Superior temporal gyrus (tissue), 1 donor: Measurements from ENCODE around the gene TERT.
"Not testable (repeated sequence)": the region's sequence is repeated elsewhere in the genome, so short reads cannot be mapped to it uniquely, and the experiment has no call there.

Source experiments
- DNase-seq: peaks from one replicate; pipeline ENCODE4 v3.0.0-alpha.2; 2016; ENCODE audit errors: extremely low spot score

TERT gene

DNA sequence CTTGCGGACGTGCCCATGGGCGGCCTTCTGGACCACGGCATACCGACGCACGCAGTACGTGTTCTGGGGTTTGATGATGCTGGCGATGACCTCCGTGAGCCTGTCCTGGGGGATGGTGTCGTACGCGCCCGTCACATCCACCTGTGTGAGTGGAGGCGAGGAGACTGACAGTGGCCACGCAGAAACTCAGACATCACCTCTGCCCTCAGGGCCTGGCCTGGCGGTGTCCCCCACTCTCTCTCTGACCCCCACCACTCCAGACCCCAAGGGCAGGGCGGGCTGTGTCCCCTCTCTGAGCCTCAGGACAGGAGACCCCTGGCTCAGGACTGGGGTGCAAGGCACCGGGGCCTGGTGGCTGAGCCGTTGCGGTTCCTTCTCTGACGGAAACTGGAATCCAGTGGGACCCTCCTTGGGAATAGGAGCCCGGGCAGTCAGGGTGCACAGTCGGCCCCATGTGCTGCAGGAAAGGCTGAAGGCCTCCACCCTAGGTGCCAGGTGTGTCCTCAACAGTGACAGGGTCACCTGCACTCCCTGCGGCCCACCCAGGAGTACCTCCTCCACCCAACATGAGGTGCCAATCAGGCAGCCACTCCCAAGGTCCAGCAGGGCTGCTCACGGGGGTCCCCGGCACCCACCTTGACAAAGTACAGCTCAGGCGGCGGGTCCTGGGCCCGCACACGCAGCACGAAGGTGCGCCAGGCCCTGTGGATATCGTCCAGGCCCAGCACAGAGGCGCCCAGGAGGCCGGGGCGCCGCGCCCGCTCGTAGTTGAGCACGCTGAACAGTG is 16.0 kb downstream of the TERT start:
- DNase-seq, result no peak

DNA sequence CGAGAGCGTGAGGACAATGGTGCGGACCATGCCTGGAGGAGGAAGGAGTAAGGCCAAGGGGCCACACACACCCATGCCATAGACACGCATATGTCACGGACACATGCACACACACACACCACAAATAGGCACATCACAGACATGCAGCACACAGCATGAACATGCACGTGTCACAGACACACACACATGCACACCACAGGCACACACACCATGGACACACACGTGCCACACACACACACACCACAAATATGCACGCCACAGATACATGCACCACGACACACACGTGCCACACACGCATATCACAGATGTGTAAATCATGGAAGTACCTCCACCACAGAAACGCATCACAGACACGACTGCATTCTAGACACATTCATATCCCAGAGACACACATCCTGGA is 16.7 kb downstream of the TERT start:
- DNase-seq, result no peak

DNA sequence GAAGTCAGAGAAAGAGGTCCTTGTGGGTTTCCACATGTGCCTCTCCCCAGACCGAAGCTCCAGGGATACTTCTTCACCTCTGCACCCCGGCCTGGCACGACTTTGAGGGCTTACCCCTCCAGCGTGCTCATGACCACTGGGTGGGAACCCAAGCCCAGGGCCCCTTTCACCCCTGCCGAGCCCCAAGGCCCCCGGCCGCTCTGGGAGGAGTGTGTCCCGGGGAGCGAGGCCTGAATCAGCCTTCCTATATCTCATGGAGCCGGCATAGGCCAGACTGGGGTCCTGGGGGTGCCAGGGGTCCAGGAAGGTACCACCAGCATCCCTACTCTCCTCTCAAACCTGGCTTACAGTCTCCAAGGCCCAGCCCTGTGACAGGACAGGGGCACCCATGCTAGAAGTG is 17.1 kb downstream of the TERT start:
- no peak for DNase-seq

DNA sequence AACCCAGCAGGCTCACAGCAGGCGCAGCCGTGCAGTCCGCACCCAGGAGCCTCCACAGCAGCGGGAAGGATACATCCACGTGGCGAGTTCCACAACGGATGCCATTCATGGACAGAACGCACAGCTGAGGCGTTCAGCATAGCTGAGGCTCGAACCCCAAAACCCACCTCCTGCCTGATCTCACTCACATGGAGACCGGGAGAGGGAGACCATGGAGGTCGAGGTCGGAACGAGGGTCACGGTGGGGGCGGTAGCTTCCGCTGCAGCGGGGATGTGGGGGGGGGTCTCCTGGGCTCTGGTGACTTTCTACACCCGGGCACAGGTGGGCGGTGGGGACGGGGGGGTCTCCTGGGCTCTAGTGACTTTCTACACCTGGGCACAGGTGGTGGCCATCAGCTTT is 17.5 kb downstream of the TERT start:
- DNase-seq, result no peak

DNA sequence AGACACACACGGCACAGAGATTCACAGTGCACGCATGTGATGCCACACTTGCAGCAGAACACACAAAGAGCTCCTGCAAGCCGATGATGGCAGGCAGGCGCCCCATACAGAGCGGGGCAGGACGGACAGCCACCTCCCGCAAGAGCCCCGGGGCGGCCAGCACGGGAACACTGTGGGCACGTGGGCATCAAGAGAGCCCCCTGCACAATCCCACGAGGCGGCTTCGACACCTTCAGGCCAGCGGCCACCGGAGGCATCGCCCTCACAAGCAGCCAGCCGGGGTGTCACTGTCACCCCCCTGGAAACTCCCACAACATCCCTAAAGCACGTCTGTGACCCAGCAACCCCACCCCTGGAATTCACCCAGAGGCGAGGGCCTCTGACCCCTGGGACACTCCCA is 17.9 kb downstream of the TERT start:
- no peak for DNase-seq

DNA sequence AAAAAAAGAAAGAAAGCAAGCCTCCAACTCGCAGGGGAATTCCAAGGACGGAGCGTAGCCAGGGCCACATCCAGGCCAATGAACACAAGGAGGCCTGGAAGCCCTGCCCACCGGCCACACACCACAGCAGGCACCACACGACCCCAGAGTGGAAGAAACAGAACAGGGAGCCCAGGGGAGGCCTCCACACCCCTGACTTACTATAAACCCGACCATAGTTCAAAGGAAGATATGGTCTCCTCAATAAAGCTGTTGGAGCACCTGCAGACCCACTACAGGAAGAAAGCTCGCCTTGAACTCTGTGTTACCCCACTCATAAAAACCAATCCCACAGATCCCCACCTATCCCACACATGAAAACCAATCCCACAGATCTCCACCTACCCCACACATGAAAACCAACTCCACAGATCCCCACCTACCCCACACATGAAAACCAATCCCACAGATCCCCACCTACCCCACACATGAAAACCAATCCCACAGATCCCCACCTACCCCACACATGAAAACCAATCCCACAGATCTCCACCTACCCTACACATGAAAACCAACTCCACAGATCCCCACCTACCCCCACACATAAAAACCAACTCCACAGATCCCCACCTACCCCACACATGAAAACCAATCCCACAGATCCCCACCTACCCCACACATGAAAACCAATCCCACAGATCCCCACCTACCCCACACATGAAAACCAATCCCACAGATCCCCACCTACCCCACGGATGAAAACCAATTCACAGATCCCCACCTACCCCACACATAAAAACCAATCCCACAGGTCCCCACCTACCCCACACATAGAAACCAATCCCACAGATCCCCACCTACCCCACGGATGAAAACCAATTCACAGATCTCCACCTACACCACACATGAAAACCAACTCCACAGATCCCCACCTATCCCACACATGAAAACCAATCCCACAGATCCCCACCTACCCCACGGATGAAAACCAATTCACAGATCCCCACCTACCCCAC is 19.2 kb downstream of the TERT start:
- not testable (repeated sequence) for DNase-seq

DNA sequence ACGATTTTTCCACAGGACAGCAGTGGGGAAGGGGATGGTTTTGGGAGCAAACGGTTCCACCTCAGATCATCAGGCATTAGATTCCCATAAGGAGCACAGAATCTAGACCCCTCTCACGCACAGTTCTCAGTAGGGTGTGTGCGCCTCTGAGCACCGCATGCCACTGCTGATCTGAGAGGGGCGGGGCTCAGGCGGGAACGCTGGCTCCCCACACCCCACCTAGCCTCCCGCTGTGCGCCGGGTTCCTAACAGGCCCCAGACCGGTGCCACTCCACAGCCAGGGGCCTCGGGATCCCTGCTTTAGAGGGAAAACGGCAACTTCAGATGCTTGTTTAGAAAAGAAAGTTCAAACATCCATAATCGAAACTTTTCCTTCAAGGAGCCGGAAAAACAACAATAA is 20.4 kb downstream of the TERT start:
- no peak for DNase-seq

DNA sequence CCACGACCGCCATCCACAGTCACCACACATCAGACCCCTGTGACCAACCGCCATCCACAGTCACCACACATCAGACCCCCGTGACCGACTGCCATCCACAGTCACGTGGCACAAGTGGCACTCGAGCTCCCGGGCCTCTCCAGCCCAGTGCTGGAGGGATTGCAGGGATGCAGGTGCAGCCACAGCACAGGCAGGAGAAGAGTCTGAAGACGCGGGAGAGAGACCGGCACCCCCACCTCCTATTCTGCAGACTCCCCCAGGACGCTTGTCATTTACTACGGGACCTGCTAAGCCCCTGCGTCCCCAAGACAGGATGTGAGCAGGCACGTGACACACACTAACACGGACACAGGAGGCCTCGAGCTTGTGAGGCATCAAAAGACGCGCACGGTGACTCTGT is 21.1 kb downstream of the TERT start:
- DNase-seq, result no peak

DNA sequence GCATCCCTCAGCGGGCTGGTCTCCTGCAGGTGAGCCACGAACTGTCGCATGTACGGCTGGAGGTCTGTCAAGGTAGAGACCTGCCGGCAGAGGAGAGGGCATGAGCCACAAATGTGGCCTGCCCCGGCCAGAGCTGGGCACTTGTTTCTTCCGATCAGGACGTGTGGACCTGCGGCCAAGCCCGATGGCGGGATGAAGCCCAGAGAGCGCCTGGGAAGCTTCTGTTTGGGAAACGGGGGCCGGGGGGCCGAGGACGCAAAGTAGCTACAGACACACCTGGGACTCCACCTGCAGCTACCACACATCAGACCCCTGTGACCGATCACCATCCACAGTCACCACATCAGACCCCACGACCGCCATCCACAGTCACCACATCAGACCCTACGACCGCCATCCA is 22.7 kb downstream of the TERT start:
- no peak for DNase-seq

DNA sequence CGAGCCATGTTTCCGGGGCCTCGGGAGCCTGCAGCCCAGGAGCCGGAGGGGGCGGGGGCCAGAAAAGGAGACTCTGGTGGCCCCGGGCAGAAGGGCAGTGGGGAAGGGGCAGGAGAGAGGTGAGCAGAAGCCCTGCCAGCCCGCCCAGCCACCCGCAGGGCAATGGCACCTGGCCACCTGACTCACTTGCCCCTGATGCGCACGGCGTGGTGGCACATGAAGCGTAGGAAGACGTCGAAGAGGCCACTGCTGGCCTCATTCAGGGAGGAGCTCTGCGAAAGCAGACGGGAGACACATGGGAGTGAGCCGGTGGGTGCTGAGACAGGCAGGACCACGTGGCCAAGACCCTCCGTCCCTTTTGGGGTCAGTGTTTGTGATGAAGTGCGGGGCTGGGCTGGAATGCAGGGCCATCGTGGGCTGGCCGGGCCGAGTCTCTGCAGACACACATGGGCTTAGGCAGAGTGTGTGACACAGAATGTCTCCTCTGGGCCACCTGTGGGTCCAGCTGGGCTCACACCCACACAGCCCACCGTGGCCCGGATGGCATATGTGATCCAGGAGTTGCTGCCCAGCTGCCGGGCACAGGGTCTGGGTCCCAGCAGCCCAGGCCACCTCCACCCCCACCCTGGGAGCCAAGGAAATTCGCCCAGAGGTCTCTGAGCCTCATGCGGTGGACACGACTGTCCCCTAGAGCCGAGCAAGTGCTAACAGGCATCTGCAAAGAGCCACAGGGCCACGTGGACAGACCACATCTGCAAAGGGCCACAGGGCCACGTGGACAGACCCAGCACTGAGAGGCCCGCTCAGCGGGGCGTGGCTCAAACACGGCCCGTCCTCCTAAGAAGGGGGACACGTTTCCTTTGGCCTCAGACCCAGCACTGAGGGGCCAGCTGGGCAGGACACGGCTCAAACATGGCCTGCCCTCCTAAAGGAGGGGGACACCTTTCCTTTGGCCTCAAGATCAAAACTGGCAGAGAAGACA is 23.6 kb downstream of the TERT start:
- no peak for DNase-seq

DNA sequence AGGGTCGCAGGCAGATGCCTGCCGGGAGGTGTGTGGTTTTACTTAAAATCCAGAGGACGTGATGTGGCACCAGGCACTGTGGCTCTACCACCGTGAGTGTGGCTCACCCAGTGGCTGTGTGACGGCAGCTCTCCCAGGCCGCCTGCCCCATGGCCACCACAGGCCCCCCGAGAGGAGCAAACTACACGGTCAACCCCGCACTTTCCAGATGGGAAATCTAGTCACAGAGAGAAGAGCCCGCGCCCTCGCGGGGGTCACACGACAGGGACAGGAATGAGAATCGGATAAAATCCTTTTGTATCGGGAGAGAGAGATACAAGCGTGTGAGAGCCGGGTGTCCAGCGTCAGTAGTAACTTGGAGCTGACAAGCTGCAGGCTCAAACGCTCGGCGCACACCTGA is 24.4 kb downstream of the TERT start:
- DNase-seq, result no peak

DNA sequence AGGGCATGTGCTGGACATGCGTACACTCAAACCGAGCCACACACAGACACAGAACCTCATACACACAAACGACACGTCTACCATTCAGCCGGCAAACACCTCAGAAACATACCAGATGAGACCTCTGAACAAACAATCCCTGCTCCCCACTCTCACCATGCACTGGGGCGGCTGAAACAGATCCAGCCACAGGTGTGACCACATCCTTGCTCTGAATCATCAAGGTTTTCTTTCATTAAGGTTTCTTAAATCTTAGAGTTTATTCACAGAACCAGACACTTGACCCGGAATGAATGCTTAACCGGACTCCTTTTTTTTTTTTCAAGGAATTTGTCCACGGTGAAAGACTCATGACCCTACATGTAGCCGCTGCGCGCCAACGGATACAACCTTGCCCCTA is 26.2 kb downstream of the TERT start:
- no peak for DNase-seq

DNA sequence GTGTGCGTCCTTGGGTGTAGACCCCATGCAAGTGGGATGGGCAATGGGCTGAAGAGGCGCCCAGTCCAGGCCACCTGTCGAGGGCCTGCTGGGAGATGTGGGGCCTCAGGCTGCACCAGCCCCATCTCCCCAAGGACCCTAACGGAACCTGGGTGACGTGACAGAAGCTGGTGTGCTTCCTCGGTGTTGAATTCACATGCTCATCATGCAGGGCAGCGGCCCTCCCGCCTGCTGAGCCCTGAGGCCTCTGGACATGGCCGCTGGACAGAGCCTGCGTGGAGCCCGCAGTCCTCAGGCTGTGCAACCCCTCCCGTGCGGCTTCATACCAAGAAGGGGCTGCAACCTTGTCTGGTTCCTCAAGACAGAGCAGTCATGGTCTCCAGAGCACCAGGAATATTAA is 26.8 kb downstream of the TERT start:
- DNase-seq, result no peak

DNA sequence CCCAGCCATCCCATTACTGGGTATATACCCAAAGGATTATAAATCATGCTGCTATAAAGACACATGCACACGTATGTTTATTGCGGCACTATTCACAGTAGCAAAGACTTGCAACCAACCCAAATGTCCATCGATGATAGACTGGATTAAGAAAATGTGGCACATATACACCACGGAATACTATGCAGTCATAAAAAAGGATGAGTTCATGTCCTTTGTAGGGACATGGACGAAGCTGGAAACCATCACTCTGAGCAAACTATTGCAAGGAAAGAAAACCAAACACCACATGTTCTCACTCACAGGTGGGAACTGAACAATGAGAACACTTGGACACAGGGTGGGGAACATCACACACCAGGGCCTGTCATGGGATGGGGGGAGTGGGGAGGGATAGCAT is 27.4 kb downstream of the TERT start:
- not testable (repeated sequence) for DNase-seq

DNA sequence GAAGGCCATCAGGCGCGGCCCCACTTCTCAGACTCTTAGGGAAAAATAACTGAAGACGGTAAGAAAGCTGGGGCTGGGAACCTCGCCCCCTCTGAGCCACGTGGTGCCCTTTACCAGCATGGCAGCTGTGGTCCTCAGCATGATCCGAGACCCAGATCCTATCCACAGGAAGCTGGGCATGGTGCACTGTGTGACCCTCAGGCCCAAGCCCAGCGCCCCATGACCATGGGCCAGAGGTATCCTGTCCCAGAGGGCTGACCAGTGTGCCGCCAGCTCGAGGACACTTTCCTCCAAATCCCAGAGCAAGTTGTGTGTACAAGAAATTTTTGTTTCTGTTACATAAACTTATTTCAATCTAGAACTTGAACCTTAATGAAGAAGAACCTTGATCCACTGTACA is 28.1 kb downstream of the TERT start:
- no peak for DNase-seq

DNA sequence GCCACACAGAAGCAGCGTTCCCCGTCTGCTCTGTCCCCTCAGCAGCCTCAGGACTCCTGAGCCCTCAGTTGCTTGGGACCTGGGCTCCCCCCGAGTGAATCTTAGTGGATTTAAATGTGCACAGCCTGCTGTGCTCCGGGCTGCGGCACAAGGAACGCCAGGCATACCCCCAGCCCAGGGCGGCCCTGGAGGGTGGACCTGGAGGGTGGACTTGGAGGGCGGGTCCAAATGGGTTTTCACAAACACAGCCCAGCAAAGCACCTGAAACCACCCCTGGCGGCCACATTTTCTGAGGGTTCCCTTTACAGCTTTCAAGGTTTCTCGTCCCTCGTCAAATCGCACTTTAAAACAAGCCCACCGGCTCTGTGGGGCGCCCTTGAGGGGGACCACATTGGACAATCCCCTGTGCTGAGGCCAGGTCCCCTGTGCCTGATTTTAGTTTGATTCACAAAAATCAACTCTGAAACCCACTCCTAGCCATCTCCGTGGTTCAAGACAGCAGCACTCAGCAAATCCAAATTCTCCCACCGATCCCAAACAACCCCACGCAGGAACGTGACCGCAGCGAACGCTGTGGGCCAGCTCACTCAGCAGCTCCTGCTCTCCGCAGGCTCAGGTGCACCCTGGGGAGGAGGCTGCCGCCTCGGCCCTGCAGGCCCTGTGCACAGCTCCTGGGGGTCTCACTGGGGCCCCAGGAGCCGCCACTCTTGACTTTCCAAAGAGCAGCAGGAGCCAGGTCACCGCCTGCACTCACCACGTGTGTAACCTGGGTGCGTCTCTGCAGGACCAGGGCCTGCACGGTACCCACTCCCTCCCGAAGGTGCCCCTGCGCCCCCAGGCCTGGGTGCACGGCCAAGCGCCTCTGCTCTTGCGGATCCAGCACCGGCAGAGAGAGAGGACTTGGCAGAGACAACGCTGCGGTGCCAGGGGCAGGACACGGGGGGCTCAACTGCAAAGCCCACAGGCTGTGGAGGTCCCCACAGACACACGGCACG is 29.1 kb downstream of the TERT start:
- no peak for DNase-seq

DNA sequence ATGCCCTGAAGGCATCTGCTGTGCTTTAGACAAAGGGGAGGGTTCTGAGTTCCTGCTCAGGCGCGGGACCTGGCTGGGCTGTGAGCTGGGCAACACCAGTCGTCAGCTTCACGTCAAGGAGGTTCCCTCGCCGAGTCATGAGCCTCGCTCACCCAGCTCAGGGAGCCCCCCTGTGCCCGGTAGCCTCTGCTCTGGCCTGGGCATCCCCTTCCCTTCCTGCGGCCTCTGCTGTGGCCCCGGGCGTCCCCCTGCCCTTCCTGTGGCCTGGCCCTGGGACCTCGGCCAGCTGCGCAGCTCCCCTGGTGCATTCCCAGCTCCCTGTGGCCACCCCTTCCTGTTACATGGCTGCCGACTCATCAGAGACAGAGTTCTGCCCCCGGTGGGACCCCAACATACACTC is 29.8 kb downstream of the TERT start:
- no peak for DNase-seq

DNA sequence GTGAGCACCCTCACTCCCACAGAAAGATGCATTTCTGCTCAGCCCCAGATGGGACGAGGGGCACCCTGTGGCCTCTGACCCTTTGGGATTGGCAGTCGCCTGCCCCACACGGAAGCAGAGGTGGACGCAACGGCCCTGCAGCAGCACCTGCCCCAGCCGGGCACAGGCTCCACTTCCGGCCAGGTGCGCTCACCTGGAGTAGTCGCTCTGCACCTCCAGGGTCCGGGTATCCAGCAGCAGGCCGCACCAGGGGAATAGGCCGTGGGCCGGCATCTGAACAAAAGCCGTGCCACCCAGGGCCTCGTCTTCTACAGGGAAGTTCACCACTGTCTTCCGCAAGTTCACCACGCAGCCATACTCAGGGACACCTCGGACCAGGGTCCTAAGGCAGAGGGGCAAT is 30.7 kb downstream of the TERT start:
- DNase-seq, result no peak

DNA sequence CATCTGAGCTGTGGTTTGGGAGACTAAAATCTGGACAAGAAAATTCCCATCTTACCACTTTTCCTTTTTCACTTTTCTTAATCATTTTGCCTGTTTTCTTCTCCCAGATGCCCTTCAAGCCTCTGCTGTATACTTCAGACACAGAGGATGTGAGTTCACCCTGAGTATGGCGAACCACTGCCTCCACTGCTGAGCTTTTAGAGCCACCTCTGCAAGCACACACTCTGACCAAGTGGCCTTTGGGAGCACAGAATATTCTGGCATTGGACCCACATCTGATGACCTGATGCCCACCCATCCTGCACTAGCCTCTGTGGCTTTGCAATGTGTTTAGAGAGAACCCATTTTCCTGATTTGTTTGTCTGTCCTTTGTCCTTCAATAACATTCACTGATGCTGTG is 32.5 kb downstream of the TERT start:
- DNase-seq, result no peak

DNA sequence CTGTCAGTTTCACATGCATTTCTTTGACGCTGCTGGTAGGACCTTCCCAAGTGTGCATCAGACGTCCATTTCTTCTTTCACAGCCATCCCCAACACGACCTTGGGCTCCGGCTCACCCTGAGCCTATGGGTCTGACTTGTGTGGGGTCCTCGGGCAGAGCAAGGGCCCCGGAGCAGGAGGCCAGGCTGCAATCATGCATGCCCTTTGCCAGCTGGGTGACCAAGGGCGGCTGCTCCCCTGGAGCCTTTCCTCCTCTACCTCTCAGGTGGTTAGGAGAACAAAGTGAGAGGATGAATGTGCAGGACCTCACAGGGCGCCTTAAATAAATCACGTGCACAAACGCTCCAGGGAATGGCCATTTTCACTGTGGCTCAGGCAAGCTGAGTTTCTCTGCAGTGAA is 33.2 kb downstream of the TERT start:
- DNase-seq, result no peak
